ENCODE measurements around the gene CCDC51.

DNA sequence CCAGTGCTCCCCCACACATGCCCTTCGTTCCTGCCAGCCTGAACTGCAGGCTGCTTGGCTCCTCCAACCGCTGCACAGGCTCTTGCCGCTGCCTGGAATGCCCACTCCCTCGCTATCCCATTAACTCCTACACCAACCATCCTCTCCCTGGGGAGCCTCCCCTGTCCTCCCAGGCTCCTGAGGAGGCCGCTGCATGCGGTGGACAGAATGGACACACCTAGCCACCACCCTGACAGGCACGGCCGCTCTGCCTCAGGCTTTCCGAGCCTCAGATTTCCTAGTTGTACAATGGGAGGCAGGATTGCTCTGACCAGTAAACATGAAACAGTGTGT is 12.3 kb downstream of the CCDC51 start:
- TF ChIP-seq CTCF (IDR thresholded peaks at IDR 0.05; ENCODE audit: insufficient read depth, low read length, poor library complexity, severe bottlenecking) (no peak), EZH2phosphoT487 (conservative IDR thresholded peaks at IDR 0.05; ENCODE audit: low read length) (no peak)

Data from SU-DHL-6 (cell line).